WTC11 (cell line): ENCODE measurements around the gene MAP7D3. TPM values are rescaled to one million over a fixed set of nuclear protein-coding genes. Genes with fewer than 3 reads are reported as not detected.
A peak's percentile ranks its signal among the peaks of the same experiment; 100 is the strongest.
"Not testable (repeated sequence)": the region's sequence is repeated elsewhere in the genome, so short reads cannot be mapped to it uniquely, and the experiment has no call there.

Experiments
- ATAC-seq: fragments of 200-7000 bp; cut with Tn5 transposase; 2 replicates; pipeline ENCODE4 v1.10.0; 2021; ENCODE audit warnings: mild to moderate bottlenecking, moderate library complexity
- CTCF ChIA-PET: fragments of 300-600 bp; sonication (Branson Sonifier 250); formaldehyde crosslinking; loops from one replicate; lab custom pipeline; 2021; ENCODE audit warnings: antibody characterized with exemption; lab: Charles Lee
- POLR2A ChIA-PET: fragments of 350-600 bp; sonication (Branson Sonifier 250); formaldehyde crosslinking; loops from one replicate; lab custom pipeline; 2021; ENCODE audit warnings: antibody characterized with exemption; lab: Charles Lee
- DNase-seq: peaks from one replicate; pipeline ENCODE4 v3.0.0; 2021; ENCODE audit warnings: low spot score
- H3K27ac Mint-ChIP-seq: 2 replicates; pipeline ENCODE4 v1.8.0; 2021; ENCODE audit warnings: mixed read lengths
- H3K27me3 Mint-ChIP-seq: 2 replicates; pipeline ENCODE4 v1.8.0; 2021; ENCODE audit warnings: low read depth, mild to moderate bottlenecking, moderate library complexity, mixed read lengths
- H3K36me3 Mint-ChIP-seq: 2 replicates; pipeline ENCODE4 v1.8.0; 2021; ENCODE audit warnings: mixed read lengths
- H3K4me1 Mint-ChIP-seq: 2 replicates; pipeline ENCODE4 v1.8.0; 2022; ENCODE audit warnings: mixed read lengths
- H3K4me3 Mint-ChIP-seq: 2 replicates; pipeline ENCODE4 v1.8.0; 2021; ENCODE audit warnings: mild to moderate bottlenecking, moderate library complexity, mixed read lengths
- H3K9me3 Mint-ChIP-seq: 2 replicates; pipeline ENCODE4 v1.8.0; 2021; ENCODE audit warnings: mixed read lengths
- CBFB ChIP-seq: sonication (generic); formaldehyde crosslinking; IDR thresholded peaks from 2 replicates; pipeline ENCODE4 v1.8.1; 2022; ENCODE audit warnings: mild to moderate bottlenecking, low read depth, missing genetic modification reagents
- FOXK1 ChIP-seq: sonication (generic); formaldehyde crosslinking; IDR thresholded peaks from 2 replicates; pipeline ENCODE4 v1.8.0; 2022; ENCODE audit warnings: mild to moderate bottlenecking, moderate library complexity, missing genetic modification reagents
- MYBL2 ChIP-seq: sonication (generic); formaldehyde crosslinking; IDR thresholded peaks from 2 replicates; pipeline ENCODE4 v1.8.1; 2023; ENCODE audit warnings: mild to moderate bottlenecking, moderate library complexity, missing genetic modification reagents
- NFE2L1 ChIP-seq: sonication (generic); formaldehyde crosslinking; IDR thresholded peaks from 2 replicates; pipeline ENCODE4 v1.8.1; 2023; ENCODE audit warnings: missing genetic modification reagents
- SMAD4 ChIP-seq: sonication (generic); formaldehyde crosslinking; IDR thresholded peaks from 2 replicates; pipeline ENCODE4 v1.8.0; 2022; ENCODE audit warnings: mild to moderate bottlenecking, missing genetic modification reagents
- TCF7 ChIP-seq: sonication (generic); formaldehyde crosslinking; IDR thresholded peaks from 2 replicates; pipeline ENCODE4 v1.8.0; 2022; ENCODE audit warnings: mild to moderate bottlenecking, low read depth, missing genetic modification reagents, moderate library complexity
- ZBTB21 ChIP-seq: sonication (generic); formaldehyde crosslinking; IDR thresholded peaks from 2 replicates; pipeline ENCODE4 v1.8.1; 2023; ENCODE audit warnings: mild to moderate bottlenecking, missing genetic modification reagents, borderline replicate concordance
- ZNF317 ChIP-seq: sonication (generic); formaldehyde crosslinking; IDR thresholded peaks from 2 replicates; pipeline ENCODE4 v1.8.1; 2023; ENCODE audit warnings: low read depth, mild to moderate bottlenecking, moderate library complexity, missing genetic modification reagents, borderline replicate concordance
- ZNF396 ChIP-seq: fragments of 250-450 bp; sonication (Bioruptor Pico); IDR thresholded peaks from 2 replicates; pipeline ENCODE4 v1.8.0; 2021; ENCODE audit warnings: mild to moderate bottlenecking, moderate library complexity, borderline replicate concordance
- ZNF416 ChIP-seq: fragments of 250-450 bp; sonication (Bioruptor Pico); IDR thresholded peaks from 2 replicates; pipeline ENCODE4 v1.9.0; 2021; ENCODE audit warnings: mild to moderate bottlenecking, inconsistent platforms
- total RNA-seq: library from RNA; stranded (reverse); gene quantifications from 3 replicates; pipeline ENCODE4 v1.2.3, GENCODE V29; 2021
- TF ChIP-seq, protein P1 (sequence below): sonication (generic); formaldehyde crosslinking; conservative IDR thresholded peaks from 2 replicates; pipeline ENCODE4 v1.8.1; 2023; ENCODE audit warnings: mild to moderate bottlenecking, low read depth, missing genetic modification reagents, moderate library complexity
- TF ChIP-seq, protein P2 (sequence below): fragments of 250-450 bp; sonication (Bioruptor Pico); IDR thresholded peaks from 2 replicates; pipeline ENCODE4 v1.9.0; 2021; ENCODE audit warnings: mild to moderate bottlenecking, borderline replicate concordance
- TF ChIP-seq, protein P3 (sequence below): sonication (generic); formaldehyde crosslinking; IDR thresholded peaks from 2 replicates; pipeline ENCODE4 v1.8.1; 2022; ENCODE audit warnings: missing genetic modification reagents, borderline replicate concordance
- TF ChIP-seq, protein P4 (sequence below): sonication (generic); formaldehyde crosslinking; IDR thresholded peaks from 2 replicates; pipeline ENCODE4 v1.8.1; 2022; ENCODE audit warnings: low read depth, missing genetic modification reagents, borderline replicate concordance
- TF ChIP-seq, protein P5 (sequence below): sonication (generic); formaldehyde crosslinking; IDR thresholded peaks from 2 replicates; pipeline ENCODE4 v1.8.0; 2022; ENCODE audit warnings: mild to moderate bottlenecking, missing genetic modification reagents
- TF ChIP-seq, protein P6 (sequence below): sonication (generic); formaldehyde crosslinking; conservative IDR thresholded peaks from 2 replicates; pipeline ENCODE4 v1.8.1; 2022; ENCODE audit warnings: mild to moderate bottlenecking, missing genetic modification reagents
- TF ChIP-seq, protein P7 (sequence below): sonication (generic); formaldehyde crosslinking; IDR thresholded peaks from 2 replicates; pipeline ENCODE4 v1.8.1; 2023; ENCODE audit warnings: mild to moderate bottlenecking, missing genetic modification reagents
- TF ChIP-seq, protein P8 (sequence below): fragments of 250-450 bp; sonication (Bioruptor Pico); IDR thresholded peaks from 2 replicates; pipeline ENCODE4 v2.1.2; 2022; ENCODE audit warnings: mild to moderate bottlenecking, moderate library complexity

The MAP7D3 gene
- total RNA-seq, 1 experiment from 2014 or later = 12.3 TPM

DNA sequence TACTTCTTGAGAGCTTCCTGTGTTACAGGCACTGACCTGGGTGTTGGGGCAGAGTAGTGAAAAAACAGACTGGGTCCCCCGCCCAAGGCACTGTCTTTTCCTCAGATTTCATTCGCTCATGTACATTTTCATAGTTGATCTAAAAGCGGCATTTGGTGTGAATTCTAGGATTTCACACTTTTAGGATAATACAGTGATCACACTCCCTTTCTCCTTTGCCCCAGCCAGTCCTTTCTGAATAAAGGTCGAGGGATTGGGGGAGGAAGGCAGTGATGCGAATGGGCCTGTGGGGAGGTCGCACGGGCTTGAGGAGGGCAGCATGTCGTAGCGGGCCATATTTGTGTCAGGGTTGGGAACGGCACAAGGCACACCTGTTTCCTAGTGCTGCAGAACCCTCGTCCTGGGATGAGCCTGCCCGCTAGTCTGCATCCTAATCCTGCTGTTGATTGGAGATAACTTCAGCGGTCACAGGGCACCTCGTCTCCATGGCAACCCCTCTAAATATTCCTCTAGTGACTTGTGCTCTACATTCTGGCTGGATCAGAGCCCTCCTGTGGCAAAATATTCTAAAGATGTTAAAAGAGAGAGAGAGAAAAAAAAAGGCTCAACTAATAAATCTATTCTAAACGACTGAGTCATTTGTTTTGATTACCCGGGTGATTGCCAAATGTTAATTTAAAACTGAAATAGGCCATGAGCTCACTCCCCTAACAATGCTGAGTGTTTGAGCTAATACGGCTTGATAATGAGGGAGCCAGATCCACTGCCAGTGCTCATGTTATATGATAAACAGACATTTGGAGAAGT lies 82.1 kb downstream of the MAP7D3 start:
- no peak overlapping the region for H3K4me3 Mint-ChIP-seq
- no peak for TF ChIP-seq SMAD4 (CRISPR knock-in tag)
- no peak for TF ChIP-seq ZNF416 (CRISPR knock-in tag)
- TF ChIP-seq, protein P1, sequence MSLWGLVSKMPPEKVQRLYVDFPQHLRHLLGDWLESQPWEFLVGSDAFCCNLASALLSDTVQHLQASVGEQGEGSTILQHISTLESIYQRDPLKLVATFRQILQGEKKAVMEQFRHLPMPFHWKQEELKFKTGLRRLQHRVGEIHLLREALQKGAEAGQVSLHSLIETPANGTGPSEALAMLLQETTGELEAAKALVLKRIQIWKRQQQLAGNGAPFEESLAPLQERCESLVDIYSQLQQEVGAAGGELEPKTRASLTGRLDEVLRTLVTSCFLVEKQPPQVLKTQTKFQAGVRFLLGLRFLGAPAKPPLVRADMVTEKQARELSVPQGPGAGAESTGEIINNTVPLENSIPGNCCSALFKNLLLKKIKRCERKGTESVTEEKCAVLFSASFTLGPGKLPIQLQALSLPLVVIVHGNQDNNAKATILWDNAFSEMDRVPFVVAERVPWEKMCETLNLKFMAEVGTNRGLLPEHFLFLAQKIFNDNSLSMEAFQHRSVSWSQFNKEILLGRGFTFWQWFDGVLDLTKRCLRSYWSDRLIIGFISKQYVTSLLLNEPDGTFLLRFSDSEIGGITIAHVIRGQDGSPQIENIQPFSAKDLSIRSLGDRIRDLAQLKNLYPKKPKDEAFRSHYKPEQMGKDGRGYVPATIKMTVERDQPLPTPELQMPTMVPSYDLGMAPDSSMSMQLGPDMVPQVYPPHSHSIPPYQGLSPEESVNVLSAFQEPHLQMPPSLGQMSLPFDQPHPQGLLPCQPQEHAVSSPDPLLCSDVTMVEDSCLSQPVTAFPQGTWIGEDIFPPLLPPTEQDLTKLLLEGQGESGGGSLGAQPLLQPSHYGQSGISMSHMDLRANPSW (CRISPR knock-in tag) = no peak
- TF ChIP-seq, protein P2, sequence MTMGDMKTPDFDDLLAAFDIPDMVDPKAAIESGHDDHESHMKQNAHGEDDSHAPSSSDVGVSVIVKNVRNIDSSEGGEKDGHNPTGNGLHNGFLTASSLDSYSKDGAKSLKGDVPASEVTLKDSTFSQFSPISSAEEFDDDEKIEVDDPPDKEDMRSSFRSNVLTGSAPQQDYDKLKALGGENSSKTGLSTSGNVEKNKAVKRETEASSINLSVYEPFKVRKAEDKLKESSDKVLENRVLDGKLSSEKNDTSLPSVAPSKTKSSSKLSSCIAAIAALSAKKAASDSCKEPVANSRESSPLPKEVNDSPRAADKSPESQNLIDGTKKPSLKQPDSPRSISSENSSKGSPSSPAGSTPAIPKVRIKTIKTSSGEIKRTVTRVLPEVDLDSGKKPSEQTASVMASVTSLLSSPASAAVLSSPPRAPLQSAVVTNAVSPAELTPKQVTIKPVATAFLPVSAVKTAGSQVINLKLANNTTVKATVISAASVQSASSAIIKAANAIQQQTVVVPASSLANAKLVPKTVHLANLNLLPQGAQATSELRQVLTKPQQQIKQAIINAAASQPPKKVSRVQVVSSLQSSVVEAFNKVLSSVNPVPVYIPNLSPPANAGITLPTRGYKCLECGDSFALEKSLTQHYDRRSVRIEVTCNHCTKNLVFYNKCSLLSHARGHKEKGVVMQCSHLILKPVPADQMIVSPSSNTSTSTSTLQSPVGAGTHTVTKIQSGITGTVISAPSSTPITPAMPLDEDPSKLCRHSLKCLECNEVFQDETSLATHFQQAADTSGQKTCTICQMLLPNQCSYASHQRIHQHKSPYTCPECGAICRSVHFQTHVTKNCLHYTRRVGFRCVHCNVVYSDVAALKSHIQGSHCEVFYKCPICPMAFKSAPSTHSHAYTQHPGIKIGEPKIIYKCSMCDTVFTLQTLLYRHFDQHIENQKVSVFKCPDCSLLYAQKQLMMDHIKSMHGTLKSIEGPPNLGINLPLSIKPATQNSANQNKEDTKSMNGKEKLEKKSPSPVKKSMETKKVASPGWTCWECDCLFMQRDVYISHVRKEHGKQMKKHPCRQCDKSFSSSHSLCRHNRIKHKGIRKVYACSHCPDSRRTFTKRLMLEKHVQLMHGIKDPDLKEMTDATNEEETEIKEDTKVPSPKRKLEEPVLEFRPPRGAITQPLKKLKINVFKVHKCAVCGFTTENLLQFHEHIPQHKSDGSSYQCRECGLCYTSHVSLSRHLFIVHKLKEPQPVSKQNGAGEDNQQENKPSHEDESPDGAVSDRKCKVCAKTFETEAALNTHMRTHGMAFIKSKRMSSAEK = no peak
- TF ChIP-seq, protein P3, sequence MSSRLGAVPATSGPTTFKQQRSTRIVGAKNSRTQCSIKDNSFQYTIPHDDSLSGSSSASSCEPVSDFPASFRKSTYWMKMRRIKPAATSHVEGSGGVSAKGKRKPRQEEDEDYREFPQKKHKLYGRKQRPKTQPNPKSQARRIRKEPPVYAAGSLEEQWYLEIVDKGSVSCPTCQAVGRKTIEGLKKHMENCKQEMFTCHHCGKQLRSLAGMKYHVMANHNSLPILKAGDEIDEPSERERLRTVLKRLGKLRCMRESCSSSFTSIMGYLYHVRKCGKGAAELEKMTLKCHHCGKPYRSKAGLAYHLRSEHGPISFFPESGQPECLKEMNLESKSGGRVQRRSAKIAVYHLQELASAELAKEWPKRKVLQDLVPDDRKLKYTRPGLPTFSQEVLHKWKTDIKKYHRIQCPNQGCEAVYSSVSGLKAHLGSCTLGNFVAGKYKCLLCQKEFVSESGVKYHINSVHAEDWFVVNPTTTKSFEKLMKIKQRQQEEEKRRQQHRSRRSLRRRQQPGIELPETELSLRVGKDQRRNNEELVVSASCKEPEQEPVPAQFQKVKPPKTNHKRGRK (CRISPR knock-in tag) = no peak
- no peak for TF ChIP-seq ZNF396
- TF ChIP-seq NFE2L1 (CRISPR knock-in tag) = no peak
- no peak for TF ChIP-seq ZNF317 (CRISPR knock-in tag)
- no peak for TF ChIP-seq TCF7 (CRISPR knock-in tag)
- no peak for TF ChIP-seq MYBL2 (CRISPR knock-in tag)
- TF ChIP-seq ZBTB21 (CRISPR knock-in tag) = no peak
- TF ChIP-seq, protein P4, sequence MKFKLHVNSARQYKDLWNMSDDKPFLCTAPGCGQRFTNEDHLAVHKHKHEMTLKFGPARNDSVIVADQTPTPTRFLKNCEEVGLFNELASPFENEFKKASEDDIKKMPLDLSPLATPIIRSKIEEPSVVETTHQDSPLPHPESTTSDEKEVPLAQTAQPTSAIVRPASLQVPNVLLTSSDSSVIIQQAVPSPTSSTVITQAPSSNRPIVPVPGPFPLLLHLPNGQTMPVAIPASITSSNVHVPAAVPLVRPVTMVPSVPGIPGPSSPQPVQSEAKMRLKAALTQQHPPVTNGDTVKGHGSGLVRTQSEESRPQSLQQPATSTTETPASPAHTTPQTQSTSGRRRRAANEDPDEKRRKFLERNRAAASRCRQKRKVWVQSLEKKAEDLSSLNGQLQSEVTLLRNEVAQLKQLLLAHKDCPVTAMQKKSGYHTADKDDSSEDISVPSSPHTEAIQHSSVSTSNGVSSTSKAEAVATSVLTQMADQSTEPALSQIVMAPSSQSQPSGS = no peak
- TF ChIP-seq, protein P5, sequence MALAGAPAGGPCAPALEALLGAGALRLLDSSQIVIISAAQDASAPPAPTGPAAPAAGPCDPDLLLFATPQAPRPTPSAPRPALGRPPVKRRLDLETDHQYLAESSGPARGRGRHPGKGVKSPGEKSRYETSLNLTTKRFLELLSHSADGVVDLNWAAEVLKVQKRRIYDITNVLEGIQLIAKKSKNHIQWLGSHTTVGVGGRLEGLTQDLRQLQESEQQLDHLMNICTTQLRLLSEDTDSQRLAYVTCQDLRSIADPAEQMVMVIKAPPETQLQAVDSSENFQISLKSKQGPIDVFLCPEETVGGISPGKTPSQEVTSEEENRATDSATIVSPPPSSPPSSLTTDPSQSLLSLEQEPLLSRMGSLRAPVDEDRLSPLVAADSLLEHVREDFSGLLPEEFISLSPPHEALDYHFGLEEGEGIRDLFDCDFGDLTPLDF (CRISPR knock-in tag) = no peak
- TF ChIP-seq, protein P6, sequence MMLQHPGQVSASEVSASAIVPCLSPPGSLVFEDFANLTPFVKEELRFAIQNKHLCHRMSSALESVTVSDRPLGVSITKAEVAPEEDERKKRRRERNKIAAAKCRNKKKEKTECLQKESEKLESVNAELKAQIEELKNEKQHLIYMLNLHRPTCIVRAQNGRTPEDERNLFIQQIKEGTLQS (CRISPR knock-in tag) = no peak
- no peak for TF ChIP-seq FOXK1 (CRISPR knock-in tag)
- TF ChIP-seq, protein P7, sequence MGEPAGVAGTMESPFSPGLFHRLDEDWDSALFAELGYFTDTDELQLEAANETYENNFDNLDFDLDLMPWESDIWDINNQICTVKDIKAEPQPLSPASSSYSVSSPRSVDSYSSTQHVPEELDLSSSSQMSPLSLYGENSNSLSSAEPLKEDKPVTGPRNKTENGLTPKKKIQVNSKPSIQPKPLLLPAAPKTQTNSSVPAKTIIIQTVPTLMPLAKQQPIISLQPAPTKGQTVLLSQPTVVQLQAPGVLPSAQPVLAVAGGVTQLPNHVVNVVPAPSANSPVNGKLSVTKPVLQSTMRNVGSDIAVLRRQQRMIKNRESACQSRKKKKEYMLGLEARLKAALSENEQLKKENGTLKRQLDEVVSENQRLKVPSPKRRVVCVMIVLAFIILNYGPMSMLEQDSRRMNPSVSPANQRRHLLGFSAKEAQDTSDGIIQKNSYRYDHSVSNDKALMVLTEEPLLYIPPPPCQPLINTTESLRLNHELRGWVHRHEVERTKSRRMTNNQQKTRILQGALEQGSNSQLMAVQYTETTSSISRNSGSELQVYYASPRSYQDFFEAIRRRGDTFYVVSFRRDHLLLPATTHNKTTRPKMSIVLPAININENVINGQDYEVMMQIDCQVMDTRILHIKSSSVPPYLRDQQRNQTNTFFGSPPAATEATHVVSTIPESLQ (CRISPR knock-in tag) = no peak
- TF ChIP-seq, protein P8, sequence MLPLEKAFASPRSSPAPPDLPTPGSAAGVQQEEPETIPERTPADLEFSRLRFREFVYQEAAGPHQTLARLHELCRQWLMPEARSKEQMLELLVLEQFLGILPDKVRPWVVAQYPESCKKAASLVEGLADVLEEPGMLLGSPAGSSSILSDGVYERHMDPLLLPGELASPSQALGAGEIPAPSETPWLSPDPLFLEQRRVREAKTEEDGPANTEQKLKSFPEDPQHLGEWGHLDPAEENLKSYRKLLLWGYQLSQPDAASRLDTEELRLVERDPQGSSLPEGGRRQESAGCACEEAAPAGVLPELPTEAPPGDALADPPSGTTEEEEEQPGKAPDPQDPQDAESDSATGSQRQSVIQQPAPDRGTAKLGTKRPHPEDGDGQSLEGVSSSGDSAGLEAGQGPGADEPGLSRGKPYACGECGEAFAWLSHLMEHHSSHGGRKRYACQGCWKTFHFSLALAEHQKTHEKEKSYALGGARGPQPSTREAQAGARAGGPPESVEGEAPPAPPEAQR (CRISPR knock-in tag) = no peak
- TF ChIP-seq CBFB = no peak
- ATAC-seq (peak; percentile 81), DNase-seq (peak; percentile 33)
- H3K27me3 Mint-ChIP-seq = no peaks in the 10 kb centered on the region
- no peaks in the 10 kb centered on the region for H3K9me3 Mint-ChIP-seq
- H3K4me1 Mint-ChIP-seq = peaks cover 52% of the 10 kb centered on the region
- CTCF ChIA-PET = no interaction called here
- POLR2A ChIA-PET = no interaction called here
- H3K27ac Mint-ChIP-seq = no peak overlapping the region; the same call in 1 of the 2 replicates
- no peaks in the 10 kb centered on the region for H3K36me3 Mint-ChIP-seq

DNA sequence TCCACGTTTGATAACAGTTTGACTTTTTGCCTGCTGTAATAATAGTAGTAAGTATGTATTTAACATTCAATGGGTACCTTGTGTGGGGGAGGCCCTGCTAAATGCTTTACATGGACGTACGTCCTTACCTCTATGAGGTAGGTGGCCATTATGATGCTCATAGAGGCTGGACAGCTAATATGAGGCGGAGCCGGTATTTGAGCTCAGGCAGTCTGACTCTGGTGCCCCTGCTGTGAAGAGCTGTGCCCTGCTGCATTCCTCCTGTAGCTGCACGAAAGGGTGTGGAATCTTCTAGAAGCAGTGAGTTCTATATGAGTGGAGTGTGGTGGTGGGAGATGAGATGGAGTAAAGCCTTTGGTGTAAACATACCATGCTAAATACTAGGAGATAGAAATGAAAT lies 83.2 kb downstream of the MAP7D3 start:
- DNase-seq, ATAC-seq, H3K9me3 Mint-ChIP-seq, CTCF ChIA-PET, POLR2A ChIA-PET, H3K27me3 Mint-ChIP-seq, H3K4me3 Mint-ChIP-seq, H3K36me3 Mint-ChIP-seq: not testable (repeated sequence)
- Mint-ChIP-seq H3K4me1 (peaks cover 59% of the 10 kb centered on the region), H3K27ac (peak overlapping the region; percentile 39; the same call in 1 of the 2 replicates)
